OCI-LY1 (cell line): Measurements from ENCODE around the gene EYA2.

Experiments
- H2AFZ ChIP-seq: fragments of 200-600 bp; sonication (generic), shearing (Covaris generic); 2 replicates; pipeline ENCODE4 v1.6.0; 2014; ENCODE audit warnings: antibody characterized with exemption, mild to moderate bottlenecking, low read length
- H3F3A ChIP-seq: fragments of 200-600 bp; sonication (generic), shearing (Covaris generic); 2 replicates; pipeline ENCODE4 v1.6.0; 2014; ENCODE audit warnings: mild to moderate bottlenecking, antibody characterized with exemption, low read length, moderate library complexity; ENCODE audit not compliant: insufficient read depth
- H3K27ac ChIP-seq: fragments of 200-600 bp; sonication (generic); 2 replicates; pipeline ENCODE4 v1.5.1; 2014; ENCODE audit warnings: low read length, mixed run types, mild to moderate bottlenecking, low read depth; ENCODE audit not compliant: poor library complexity, severe bottlenecking
- H3K27me3 ChIP-seq: fragments of 200-600 bp; sonication (generic); 2 replicates; pipeline ENCODE4 v1.6.0; 2014; ENCODE audit warnings: antibody characterized with exemption, mild to moderate bottlenecking, low read length, moderate library complexity; ENCODE audit not compliant: insufficient read depth
- H3K36me3 ChIP-seq: fragments of 200-600 bp; sonication (generic); 2 replicates; pipeline ENCODE4 v1.6.1; 2014; ENCODE audit warnings: mild to moderate bottlenecking, antibody characterized with exemption, low read length, moderate library complexity, mixed read lengths; ENCODE audit not compliant: insufficient read depth
- H3K4me1 ChIP-seq: fragments of 200-600 bp; sonication (generic); 2 replicates; pipeline ENCODE4 v1.5.1; 2014; ENCODE audit warnings: mild to moderate bottlenecking, low read length, moderate library complexity; ENCODE audit not compliant: insufficient read depth, severe bottlenecking
- H3K4me2 ChIP-seq: fragments of 200-600 bp; sonication (generic), shearing (Covaris generic); 2 replicates; pipeline ENCODE4 v1.6.1; 2014; ENCODE audit warnings: low read length
- H3K4me3 ChIP-seq: fragments of 200-600 bp; sonication (generic); 2 replicates; pipeline ENCODE4 v1.5.1; 2014; ENCODE audit warnings: low read length, low read depth, mild to moderate bottlenecking, mixed read lengths; ENCODE audit not compliant: poor library complexity, severe bottlenecking
- H3K79me2 ChIP-seq: fragments of 200-600 bp; shearing (Covaris generic); 2 replicates; pipeline ENCODE4 v1.6.1; 2016; ENCODE audit warnings: mixed run types, low read length, mixed read lengths; ENCODE audit not compliant: insufficient read depth
- H3K9ac ChIP-seq: fragments of 200-600 bp; sonication (generic), shearing (Covaris generic); 2 replicates; pipeline ENCODE4 v1.6.1; 2014; ENCODE audit warnings: mild to moderate bottlenecking, low read length, mixed read lengths
- H3K9me2 ChIP-seq: fragments of 200-600 bp; sonication (generic), shearing (Covaris generic); 2 replicates; pipeline ENCODE4 v1.6.1; 2014; ENCODE audit warnings: low read depth, mild to moderate bottlenecking, low read length, mixed read lengths
- H3K9me3 ChIP-seq: fragments of 200-600 bp; shearing (Covaris generic); 2 replicates; pipeline ENCODE4 v1.6.1; 2014; ENCODE audit warnings: low read length, mixed read lengths
- H4K20me1 ChIP-seq: fragments of 200-600 bp; sonication (generic), shearing (Covaris generic); 2 replicates; pipeline ENCODE4 v1.6.0; 2016; ENCODE audit warnings: mild to moderate bottlenecking, low read length; ENCODE audit not compliant: insufficient read depth
- CTCF ChIP-seq: fragments of 200-600 bp; sonication (generic), shearing (Covaris generic); IDR thresholded peaks from 2 replicates; pipeline ENCODE4 v1.5.1; 2017; ENCODE audit warnings: mild to moderate bottlenecking, antibody characterized with exemption, low read length, moderate library complexity, mixed read lengths
- EZH2 ChIP-seq: fragments of 200-600 bp; sonication (generic), shearing (Covaris generic); IDR thresholded peaks from 2 replicates; pipeline ENCODE4 v1.8.0; 2017; ENCODE audit warnings: borderline replicate concordance, mixed run types, mild to moderate bottlenecking, antibody characterized with exemption, low read length, moderate library complexity, mixed read lengths

EYA2 gene

GRCh38 chr20:47179267-47179666 is 284.6 kb downstream of the EYA2 start:
- Histone ChIP-seq H3K27ac (no peak overlapping the region), H3K27me3 (no peaks in the 10 kb centered on the region), H3F3A (no peaks in the 10 kb centered on the region), H3K4me2 (no peak overlapping the region), H3K79me2 (no peaks in the 10 kb centered on the region), H3K4me1 (no peaks in the 10 kb centered on the region), H3K9me2 (no peaks in the 10 kb centered on the region), H4K20me1 (no peaks in the 10 kb centered on the region), H3K9ac (no peak overlapping the region), H3K4me3 (no peak overlapping the region), H2AFZ (no peak overlapping the region), H3K9me3 (no peaks in the 10 kb centered on the region), H3K36me3 (no peaks in the 10 kb centered on the region)
- TF ChIP-seq CTCF (no peak), EZH2 (no peak)

DNA sequence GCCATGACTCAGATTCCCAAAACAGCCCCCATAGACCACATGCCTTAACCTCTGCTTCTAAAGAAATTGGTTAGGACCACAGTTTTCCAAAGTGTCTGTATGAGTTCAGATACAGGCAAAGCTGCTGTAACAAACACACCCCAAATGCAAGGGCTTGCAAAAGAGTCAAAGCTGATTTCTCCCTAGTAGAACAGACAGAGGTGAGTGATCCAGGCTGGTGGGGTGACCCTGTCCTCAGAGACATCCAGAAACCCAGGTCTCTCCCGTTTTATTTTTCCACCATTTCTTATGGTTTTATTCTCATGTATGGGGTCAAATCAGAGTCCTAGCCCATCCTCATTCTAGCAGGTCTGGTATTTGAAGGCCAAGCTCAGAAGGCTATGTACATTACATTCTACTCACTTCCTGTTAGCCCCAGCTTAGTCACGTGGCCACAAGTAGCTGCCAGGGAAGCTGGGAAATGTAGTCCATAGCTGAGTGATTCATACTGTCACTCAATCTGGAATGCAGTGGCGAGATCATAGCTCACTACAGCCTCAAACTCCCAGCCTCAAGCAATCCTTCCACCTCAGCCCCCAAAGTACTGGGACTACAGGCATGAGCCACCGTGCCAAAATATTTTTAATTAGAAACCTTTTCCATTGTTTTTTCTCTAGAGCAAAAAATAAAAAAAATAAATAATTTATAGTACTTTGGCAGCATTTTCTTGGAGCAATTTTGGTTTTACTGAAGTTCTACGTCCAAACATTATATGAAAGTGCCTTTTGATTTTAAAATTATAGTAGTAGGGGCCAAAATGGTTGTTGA is 286.6 kb downstream of the EYA2 start:
- H3K9me2 ChIP-seq: no peaks in the 10 kb centered on the region
- no peaks in the 10 kb centered on the region for H3K9me3 ChIP-seq
- H3K79me2 ChIP-seq: no peaks in the 10 kb centered on the region
- no peaks in the 10 kb centered on the region for H3K4me1 ChIP-seq
- no peaks in the 10 kb centered on the region for H4K20me1 ChIP-seq
- H3K27ac ChIP-seq: no peak overlapping the region
- TF ChIP-seq CTCF (no peak), EZH2 (no peak)
- H2AFZ ChIP-seq: peak overlapping the region; percentile 56
- H3K4me3 ChIP-seq: no peak overlapping the region
- no peaks in the 10 kb centered on the region for H3F3A ChIP-seq
- H3K36me3 ChIP-seq: no peaks in the 10 kb centered on the region
- no peak overlapping the region for H3K4me2 ChIP-seq
- H3K9ac ChIP-seq: no peak overlapping the region
- H3K27me3 ChIP-seq: 0 out of 2 replicates have a peak, but pooled peaks cover 4% of the 10 kb centered on the region

DNA sequence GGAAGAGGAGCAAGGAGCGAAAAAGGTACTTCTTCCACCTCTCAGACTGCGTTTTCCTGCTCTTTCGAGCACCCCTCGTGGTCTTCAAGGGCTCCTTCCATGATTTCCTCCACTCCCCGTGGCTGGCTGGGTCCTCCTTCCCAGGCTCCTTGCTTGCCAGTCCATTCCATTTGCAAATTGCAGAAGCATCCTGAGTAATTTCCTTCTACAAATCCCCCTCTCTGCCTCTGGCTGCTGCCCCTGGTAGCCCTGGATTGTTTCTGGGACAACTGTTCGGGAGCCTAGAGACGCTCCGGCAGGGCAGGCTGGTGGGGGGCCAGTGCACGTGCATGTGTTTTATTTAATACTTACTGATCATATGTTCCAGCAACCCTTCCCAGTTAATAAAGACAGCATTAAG is 288.7 kb downstream of the EYA2 start:
- Histone ChIP-seq H3F3A (no peaks in the 10 kb centered on the region), H3K9ac (no peak overlapping the region), H3K4me2 (no peak overlapping the region), H3K9me3 (no peaks in the 10 kb centered on the region), H3K27me3 (0 out of 2 replicates have a peak, but pooled peaks cover 4% of the 10 kb centered on the region), H3K4me3 (no peak overlapping the region), H3K9me2 (no peaks in the 10 kb centered on the region), H3K36me3 (no peaks in the 10 kb centered on the region), H3K27ac (no peak overlapping the region), H3K4me1 (no peaks in the 10 kb centered on the region), H3K79me2 (no peaks in the 10 kb centered on the region), H4K20me1 (no peaks in the 10 kb centered on the region), H2AFZ (no peak overlapping the region)
- TF ChIP-seq EZH2: no peak
- TF ChIP-seq CTCF: no peak
